GM18498 (cell line): Measurements from ENCODE around the gene RPTOR.

ENCODE experiments used
- ATAC-seq: cut with Tn5 transposase; IDR thresholded peaks from one replicate; pipeline ENCODE4 v1.9.1; 2021; ENCODE audit warnings: mild to moderate bottlenecking, moderate library complexity; ENCODE audit not compliant: unreplicated experiment

Gene RPTOR

DNA sequence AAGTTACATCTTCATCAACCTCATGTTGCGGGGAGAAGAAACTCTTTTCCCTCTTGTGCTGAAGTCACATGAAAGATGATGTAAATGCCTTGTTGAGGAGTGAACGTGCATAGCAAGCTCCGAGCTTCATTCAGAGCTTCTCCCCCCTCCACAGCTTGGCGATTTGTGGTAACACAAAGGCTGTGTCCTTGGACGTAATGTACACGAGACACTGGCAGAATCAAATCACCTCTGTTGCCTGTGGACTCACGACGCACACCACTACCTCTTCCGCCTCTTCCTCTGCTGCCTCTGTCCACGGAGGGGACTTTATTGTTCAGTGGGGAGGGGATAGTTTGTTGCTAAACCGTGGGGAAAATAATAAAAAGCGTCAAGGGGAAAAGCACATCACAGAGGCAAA is 392.1 kb downstream of the RPTOR start:
- no peak for ATAC-seq

DNA sequence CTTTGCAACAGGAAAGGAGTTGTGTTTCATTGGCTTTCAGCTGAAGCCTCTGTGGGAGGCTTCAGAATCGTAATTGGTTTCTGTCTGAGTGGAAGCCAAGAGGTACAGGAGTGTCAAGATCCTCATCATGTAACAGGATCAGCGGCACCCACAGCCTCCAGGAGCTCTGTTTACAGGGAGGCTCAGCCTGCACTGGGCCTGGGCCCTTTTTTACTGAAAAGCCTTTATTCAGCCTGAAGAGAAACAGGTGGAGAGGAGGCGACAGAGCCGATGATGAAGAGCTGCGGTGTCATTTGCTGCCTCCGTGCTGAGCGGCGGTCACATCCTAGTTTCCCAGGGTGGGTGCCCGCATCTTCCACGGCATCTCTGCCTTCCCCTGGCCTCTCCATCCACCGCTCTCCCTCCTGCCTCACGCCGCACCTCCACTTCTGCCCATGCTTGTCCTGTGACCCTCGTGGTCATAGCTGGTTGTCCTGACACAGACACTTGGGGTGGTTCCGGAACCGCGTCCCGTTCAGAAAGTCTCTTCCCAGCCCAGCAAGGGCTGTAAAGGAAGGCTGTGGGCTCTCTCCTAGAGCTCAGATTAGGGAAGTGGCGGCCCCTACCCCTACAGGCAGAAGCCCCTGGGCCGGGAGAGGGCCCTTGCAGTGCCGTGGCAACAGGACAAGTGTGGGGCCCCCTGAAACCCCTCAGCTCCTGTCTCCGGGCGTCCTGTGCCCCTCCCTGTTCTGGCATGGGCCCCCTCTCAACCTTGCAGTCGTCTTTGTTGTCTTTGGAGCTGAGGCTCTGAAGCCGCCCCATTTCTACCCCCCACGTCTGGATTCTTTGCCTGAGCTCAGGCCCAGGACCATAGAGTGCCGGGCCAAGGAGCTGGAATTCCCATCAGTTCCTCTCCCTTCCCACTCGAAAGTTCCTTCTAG is 393.1 kb downstream of the RPTOR start:
- ATAC-seq = no peak

- no peak for ATAC-seq
These were observed 393.9 kb downstream of the RPTOR start for GRCh38 chr17:80938556-80938955.

DNA sequence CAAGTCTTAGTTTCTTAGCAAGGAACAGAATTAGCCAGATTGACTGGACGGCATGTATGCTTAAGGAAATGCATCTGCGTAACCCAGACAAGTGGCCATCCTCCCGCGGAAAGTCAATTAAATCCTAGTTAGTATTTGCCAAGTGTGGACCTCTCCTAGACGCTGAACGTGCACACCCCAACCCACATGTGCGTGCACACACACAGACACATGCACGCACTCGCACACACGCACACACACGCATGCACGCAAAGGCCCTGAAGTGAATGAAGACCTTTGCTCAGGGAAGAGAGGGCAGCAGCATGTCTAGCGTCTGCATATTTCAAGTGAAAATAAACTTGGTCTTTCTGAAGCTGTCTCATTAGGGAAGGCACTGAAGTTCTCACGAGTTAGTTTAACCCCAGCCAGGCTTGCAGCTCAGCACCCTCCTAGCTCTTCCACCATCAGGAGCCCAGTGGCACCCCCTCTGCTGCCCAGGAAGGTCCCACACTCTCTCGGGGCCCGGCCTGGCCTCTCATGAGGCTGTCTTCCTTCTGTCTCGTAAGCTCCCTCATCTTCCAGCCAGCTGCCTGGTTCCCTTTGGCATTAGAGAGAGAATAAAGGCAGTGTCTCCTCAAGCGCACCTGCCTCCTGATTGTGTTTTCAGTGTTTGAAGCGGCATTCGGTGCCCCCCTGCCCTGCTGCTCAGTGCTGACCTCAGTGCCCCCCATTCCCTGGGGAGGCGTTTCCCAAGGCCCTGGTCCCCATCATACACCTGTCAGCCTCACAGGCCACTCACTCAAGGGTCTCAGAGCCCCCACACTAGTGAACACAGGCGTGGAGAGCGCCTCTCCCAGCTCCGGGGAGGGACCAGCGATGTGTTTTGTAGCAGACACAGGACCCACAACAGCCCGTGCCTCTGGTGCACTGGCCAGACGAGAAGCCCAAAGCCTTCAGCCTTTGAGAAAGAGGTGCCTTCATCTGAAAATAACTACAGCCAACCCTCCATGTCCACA is 394.8 kb downstream of the RPTOR start:
- no peak for ATAC-seq

DNA sequence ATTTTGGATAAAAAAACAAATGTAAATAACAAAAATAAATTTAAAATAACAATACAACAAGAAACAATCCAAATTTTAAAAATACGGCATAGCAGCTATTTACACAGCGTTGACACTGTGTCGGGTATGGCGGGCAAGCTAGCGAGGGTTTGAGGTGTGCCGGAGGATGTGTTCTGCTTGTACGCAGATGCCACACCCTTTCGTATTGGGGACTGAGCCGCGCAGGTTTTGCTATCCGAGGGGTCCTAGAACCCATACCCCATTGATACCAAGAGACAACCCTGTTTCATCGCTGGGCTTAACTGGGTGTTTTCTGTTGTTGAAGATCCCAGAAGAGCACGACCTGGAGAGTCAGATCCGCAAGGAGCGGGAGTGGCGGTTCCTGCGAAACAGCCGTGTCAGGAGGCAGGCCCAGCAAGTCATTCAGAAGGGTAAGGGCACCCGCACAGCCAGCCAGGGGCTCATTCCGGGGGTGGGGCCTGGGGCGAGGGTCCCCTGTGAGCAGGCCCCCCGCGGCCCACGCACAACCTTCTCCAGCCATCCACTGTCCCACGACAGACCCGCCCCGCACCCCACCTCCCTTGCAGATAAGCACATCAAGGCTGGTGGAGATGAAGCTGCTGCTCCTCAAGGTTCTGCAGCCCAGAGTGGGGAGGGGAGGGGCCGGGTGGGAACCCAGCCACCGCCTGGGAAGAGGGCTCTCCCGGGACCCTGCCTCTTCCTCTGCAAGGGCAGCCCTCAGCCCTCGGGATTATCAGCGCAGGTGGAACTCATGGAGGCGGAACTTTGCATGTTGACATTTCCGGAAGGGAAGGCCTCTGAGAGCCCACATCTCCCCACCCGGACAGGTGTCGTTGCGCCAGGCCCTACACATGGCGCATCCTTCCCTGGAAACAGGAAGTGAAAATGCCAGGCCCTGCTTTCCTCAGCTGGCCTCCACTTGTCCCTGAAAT is 395.8 kb downstream of the RPTOR start:
- ATAC-seq = no peak

- no peak for ATAC-seq
These were observed 396.5 kb downstream of the RPTOR start for GRCh38 chr17:80941171-80941570.

DNA sequence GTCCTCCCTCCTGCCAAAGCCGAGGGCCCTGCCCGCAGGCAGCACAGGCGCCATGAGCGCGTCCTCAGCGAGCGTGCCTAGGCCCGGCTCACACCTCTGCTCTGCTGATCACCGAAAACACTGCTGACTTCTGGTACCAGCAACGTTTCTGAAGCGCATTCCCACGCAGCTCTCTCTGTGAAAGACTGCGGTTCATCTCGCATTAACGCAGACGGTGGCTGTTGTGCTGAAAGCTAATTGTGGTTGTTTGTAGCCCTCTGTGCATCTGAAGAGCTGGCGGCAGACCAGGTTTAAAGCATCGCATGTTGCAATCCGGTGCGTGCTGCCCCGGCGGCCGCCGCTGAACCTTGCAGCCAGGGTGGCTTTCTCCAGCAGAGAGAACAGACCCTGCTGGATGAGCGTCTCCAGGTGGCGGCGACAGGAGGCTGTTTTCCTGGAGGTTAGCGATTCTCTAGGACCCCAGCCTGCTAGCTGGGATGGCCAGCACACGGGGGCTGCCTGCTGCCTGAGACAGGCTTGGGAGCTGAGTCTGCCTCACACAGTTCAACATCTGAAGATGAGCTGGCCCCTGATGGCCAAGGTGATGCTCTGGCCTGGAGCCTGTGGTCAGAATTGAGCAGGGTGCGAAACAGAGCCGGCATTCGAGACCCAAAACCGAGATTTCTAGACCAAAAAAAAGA is 397.2 kb downstream of the RPTOR start:
- no peak for ATAC-seq

DNA sequence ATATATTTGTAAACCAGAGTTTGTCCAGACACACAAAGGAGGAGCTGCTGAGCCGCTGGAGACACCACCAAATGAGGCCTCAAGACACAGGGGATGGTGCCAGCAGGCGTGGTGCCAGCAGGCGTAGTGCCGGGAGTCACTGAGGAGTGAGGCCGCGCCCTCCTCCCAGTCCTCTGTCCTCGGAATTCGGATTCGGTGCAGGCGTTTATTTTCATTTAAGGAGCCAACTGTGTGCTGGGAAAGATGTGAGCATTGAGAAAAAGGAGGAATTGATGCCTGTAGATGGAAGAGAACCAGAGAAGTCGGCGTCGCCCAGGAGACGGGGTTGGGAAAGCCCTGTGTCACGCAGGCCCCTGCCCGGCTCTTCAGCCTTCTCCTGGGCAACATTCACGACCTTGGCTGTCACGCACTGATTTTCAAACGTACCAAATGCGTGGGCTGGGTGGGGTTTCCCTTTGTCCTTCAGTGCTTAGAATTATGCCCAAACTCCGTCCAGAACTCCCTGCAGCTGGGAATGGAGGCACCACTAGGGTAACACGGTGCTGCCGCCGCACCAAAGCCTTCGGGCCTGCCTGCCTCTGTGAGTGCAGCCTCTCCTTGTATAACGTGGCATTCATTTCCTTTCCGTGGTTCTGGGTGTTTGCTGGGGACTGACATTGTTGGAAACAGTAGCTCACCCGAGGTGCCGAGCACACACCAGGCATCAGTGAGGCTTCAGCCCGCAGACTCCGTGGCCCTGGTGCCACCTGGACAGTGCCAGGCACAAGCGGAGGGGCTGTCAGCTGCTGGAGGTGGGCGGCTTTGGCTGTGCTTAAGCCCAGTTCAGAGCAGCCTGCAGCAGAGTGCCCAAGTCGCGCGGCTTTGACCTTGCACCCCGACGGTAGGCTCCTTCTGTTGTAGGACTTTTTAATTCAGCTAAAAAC is 398.0 kb downstream of the RPTOR start:
- ATAC-seq = no peak

- ATAC-seq = no peak
These were observed 398.9 kb downstream of the RPTOR start for GRCh38 chr17:80943346-80944145.

DNA sequence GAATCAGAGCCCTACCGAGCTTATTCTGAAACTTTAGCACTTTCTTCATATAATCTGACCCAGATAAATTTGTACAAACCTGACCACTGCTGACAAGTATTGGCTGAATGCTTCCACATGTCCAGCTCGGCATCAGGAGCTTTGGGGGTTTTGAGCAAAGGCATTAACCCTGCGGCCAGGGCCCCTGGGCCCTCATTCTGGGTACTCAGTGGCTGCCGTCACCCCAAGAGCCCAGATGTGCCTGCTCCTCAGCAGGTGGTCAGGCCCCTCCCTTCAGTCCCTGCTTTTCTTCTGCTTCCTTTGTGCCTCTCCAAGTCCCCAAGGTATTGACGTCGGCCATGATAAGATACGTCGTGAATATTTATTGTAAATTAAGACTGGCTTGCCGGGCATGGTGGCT is 399.7 kb downstream of the RPTOR start:
- ATAC-seq = no peak

DNA sequence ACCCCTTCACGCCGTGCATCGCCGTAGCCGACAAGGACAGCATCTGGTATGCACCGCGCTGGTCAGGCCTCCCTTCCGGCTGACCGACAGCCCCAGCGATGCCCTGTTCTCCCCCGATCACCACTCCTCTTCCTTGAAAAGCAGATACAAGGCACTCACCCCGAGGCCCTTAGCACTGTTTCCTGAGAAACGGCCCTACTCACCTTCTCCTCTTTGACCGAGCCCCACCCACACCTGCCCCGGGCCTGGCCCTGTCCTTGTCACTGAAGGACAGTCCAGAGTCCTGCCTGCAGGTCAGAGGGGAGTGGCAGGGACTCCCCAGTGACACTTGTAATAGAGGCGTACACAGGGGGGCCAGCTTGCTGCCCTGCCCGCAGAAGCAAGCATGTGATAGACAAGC is 401.1 kb downstream of the RPTOR start:
- ATAC-seq = no peak

DNA sequence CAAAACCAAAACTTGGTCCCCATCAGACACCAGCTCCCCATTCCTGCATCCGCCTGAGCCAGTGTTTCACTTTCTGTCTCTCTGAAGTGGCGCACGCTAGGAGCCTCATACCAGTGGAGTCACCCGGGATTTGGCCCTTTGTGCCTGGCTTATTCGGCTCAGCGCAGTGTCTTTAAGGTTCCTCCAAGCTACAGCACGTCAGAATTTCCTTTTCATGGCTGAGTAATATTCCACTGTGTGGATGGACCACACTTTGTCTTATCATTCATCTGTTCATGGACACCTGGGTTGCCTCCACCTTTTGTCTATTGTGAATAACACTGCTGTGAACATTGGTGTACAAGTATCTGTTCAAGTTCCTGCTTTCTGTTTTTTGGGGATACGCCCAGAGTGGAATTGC is 401.8 kb downstream of the RPTOR start:
- no peak for ATAC-seq

GRCh38 chr17:80947200-80947940 is 402.7 kb downstream of the RPTOR start:
- ATAC-seq = no peak

- ATAC-seq = no peak
These were observed 403.7 kb downstream of the RPTOR start for GRCh38 chr17:80948019-80948975.

DNA sequence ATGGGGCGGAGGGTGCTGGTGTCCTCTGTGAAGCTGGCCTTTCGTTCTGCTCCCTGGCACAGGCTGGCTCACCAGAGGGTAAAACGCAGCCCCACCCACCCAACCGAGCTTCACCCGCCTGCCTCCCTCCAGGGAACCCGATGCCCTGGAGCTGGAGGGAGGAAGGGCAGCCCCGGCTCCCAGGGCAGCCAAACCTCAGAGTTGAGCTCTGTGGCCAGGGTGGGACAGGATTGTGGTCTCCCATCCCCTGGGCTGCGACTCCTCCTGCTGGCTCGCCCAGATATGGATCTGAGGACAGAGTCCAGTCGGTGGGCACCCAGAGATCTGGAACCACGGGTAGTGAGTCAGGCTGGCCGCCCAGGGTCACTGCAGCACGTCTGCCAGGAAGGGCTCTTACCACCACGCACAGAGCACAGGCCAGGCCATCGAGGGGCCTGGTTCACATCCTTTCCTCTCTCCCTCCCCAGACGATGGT is 404.4 kb downstream of the RPTOR start:
- no peak for ATAC-seq
